RWPE2 (cell line): Measurements from ENCODE around the gene OLA1.

Experiments
- ATAC-seq: fragments of 200-7000 bp; cut with Tn5 transposase; 3 replicates; pipeline ENCODE4 v1.9.1; 2021; ENCODE audit warnings: low read depth
- DNase-seq: peaks from one replicate; pipeline ENCODE4 v3.0.0-alpha.2; 2020; ENCODE audit warnings: low spot score
- H3K27ac ChIP-seq: fragments of 450-650 bp; 2 replicates; pipeline ENCODE4 v1.5.1; 2017; ENCODE audit warnings: mild to moderate bottlenecking; ENCODE audit not compliant: poor library complexity, severe bottlenecking
- H3K27me3 ChIP-seq: fragments of 250-450 bp; sonication (Bioruptor Pico); 2 replicates; pipeline ENCODE4 v1.5.1; 2021; ENCODE audit warnings: mild to moderate bottlenecking, moderate library complexity; ENCODE audit not compliant: insufficient read depth, poor library complexity, severe bottlenecking
- H3K36me3 ChIP-seq: fragments of 250-450 bp; sonication (Bioruptor Pico); 2 replicates; pipeline ENCODE4 v1.5.1; 2020; ENCODE audit warnings: low read depth, mild to moderate bottlenecking, moderate library complexity
- H3K4me1 ChIP-seq: fragments of 250-450 bp; sonication (Bioruptor Pico); 2 replicates; pipeline ENCODE4 v1.5.1; 2021; ENCODE audit warnings: mild to moderate bottlenecking, moderate library complexity; ENCODE audit not compliant: insufficient read depth, poor library complexity, severe bottlenecking
- H3K4me3 ChIP-seq: fragments of 250-450 bp; sonication (Bioruptor Pico); 2 replicates; pipeline ENCODE4 v1.5.1; 2021; ENCODE audit warnings: mild to moderate bottlenecking, moderate library complexity; ENCODE audit not compliant: severe bottlenecking
- H3K9me3 ChIP-seq: fragments of 250-450 bp; sonication (Bioruptor Pico); 2 replicates; pipeline ENCODE4 v1.5.1; 2021; ENCODE audit warnings: mild to moderate bottlenecking, moderate library complexity; ENCODE audit not compliant: severe bottlenecking
- CTCF ChIP-seq: fragments of 450-650 bp; IDR thresholded peaks from one replicate; pipeline ENCODE4 v1.5.1; 2017; ENCODE audit warnings: mild to moderate bottlenecking, moderate library complexity; ENCODE audit not compliant: poor library complexity, severe bottlenecking

OLA1 gene

GRCh38 chr2:174035117-174035635 lies 213.2 kb downstream of the OLA1 start:
- Histone ChIP-seq H3K27ac (no peak overlapping the region), H3K4me3 (no peak overlapping the region), H3K27me3 (no peaks in the 10 kb centered on the region), H3K9me3 (no peaks in the 10 kb centered on the region), H3K4me1 (peaks cover 17% of the 10 kb centered on the region), H3K36me3 (no peaks in the 10 kb centered on the region)
- ATAC-seq (no peak), DNase-seq (no peak)
- TF ChIP-seq CTCF: no peak

GRCh38 chr2:174033163-174033550 lies 215.2 kb downstream of the OLA1 start:
- peaks cover 13% of the 10 kb centered on the region for H3K4me1 ChIP-seq
- no peak overlapping the region for H3K27ac ChIP-seq
- ATAC-seq: no peak
- H3K27me3 ChIP-seq: no peaks in the 10 kb centered on the region
- no peaks in the 10 kb centered on the region for H3K9me3 ChIP-seq
- no peaks in the 10 kb centered on the region for H3K36me3 ChIP-seq
- DNase-seq: no peak
- no peak for TF ChIP-seq CTCF
- no peak overlapping the region for H3K4me3 ChIP-seq

- no peak for ATAC-seq
- H3K4me1 ChIP-seq: peaks cover 14% of the 10 kb centered on the region
- no peaks in the 10 kb centered on the region for H3K27me3 ChIP-seq
- no peaks in the 10 kb centered on the region for H3K9me3 ChIP-seq
- no peak for DNase-seq
- no peak for TF ChIP-seq CTCF
- no peaks in the 10 kb centered on the region for H3K36me3 ChIP-seq
- no peak overlapping the region for H3K27ac ChIP-seq
- no peak overlapping the region for H3K4me3 ChIP-seq
These were observed 217.1 kb downstream of the OLA1 start for GRCh38 chr2:174031226-174031625.

- Histone ChIP-seq H3K27me3 (no peaks in the 10 kb centered on the region), H3K9me3 (peaks cover 5% of the 10 kb centered on the region), H3K4me1 (peaks cover 17% of the 10 kb centered on the region), H3K27ac (no peak overlapping the region), H3K4me3 (no peak overlapping the region), H3K36me3 (no peaks in the 10 kb centered on the region)
- no peak for TF ChIP-seq CTCF
- no peak for ATAC-seq
- DNase-seq: no peak
These were observed 219.4 kb downstream of the OLA1 start for GRCh38 chr2:174028935-174029334.

GRCh38 chr2:174027956-174028355 lies 220.4 kb downstream of the OLA1 start:
- H3K27me3 ChIP-seq: no peaks in the 10 kb centered on the region
- peaks cover 5% of the 10 kb centered on the region for H3K9me3 ChIP-seq
- DNase-seq: no peak
- no peak for ATAC-seq
- TF ChIP-seq CTCF: no peak
- no peaks in the 10 kb centered on the region for H3K36me3 ChIP-seq
- H3K4me1 ChIP-seq: peaks cover 23% of the 10 kb centered on the region
- no peak overlapping the region for H3K27ac ChIP-seq
- H3K4me3 ChIP-seq: no peak overlapping the region
